ENCODE results near the gene CD28.

CD28 gene

GRCh38 chr2:203690117-203690431 lies 16.4 kb upstream of the CD28 start:
- TF ChIP-seq CTCF (IDR thresholded peaks at IDR 0.05; ENCODE audit: low read depth, low read length, missing control alignments), result no peak
- in situ Hi-C loops (cut with HindIII; ENCODE audit: low sequenced_read_pairs), result no loop called here
- no peak for DNase-seq (ENCODE audit: low read depth)
- no peak overlapping the region for H3K4me3 ChIP-seq (ENCODE audit: low read depth, low read length)

GRCh38 chr2:203690441-203691047 lies 15.9 kb upstream of the CD28 start:
- in situ Hi-C loops (cut with HindIII; ENCODE audit: low sequenced_read_pairs), result no loop called here
- DNase-seq (ENCODE audit: low read depth), result no peak
- TF ChIP-seq CTCF (IDR thresholded peaks at IDR 0.05; ENCODE audit: low read depth, low read length, missing control alignments), result no peak
- no peak overlapping the region for H3K4me3 ChIP-seq (ENCODE audit: low read depth, low read length)

GRCh38 chr2:203691149-203691548 lies 15.3 kb upstream of the CD28 start:
- in situ Hi-C loops (cut with HindIII; ENCODE audit: low sequenced_read_pairs), result no loop called here
- no peak overlapping the region for H3K4me3 ChIP-seq (ENCODE audit: low read depth, low read length)
- DNase-seq (ENCODE audit: low read depth), result no peak
- TF ChIP-seq CTCF (IDR thresholded peaks at IDR 0.05; ENCODE audit: low read depth, low read length, missing control alignments), result no peak

GRCh38 chr2:203692031-203692710 lies 14.3 kb upstream of the CD28 start:
- in situ Hi-C loops (cut with HindIII; ENCODE audit: low sequenced_read_pairs), result no loop called here

GRCh38 chr2:203693242-203693879 lies 13.1 kb upstream of the CD28 start:
- in situ Hi-C loops (cut with HindIII; ENCODE audit: low sequenced_read_pairs), result no loop called here

More at GRCh38 chr2:203692031-203692710, 14.3 kb upstream of the CD28 start:
- DNase-seq (ENCODE audit: low read depth), result no peak
- no peak for TF ChIP-seq CTCF (IDR thresholded peaks at IDR 0.05; ENCODE audit: low read depth, low read length, missing control alignments)
- no peak overlapping the region for H3K4me3 ChIP-seq (ENCODE audit: low read depth, low read length)

GRCh38 chr2:203694191-203694590 lies 12.2 kb upstream of the CD28 start:
- H3K4me3 ChIP-seq (ENCODE audit: low read depth, low read length), result no peak overlapping the region
- in situ Hi-C loops (cut with HindIII; ENCODE audit: low sequenced_read_pairs), result no loop called here
- TF ChIP-seq CTCF (IDR thresholded peaks at IDR 0.05; ENCODE audit: low read depth, low read length, missing control alignments), result no peak
- no peak for DNase-seq (ENCODE audit: low read depth)

More at GRCh38 chr2:203693242-203693879, 13.1 kb upstream of the CD28 start:
- no peak for TF ChIP-seq CTCF (IDR thresholded peaks at IDR 0.05; ENCODE audit: low read depth, low read length, missing control alignments)
- DNase-seq (ENCODE audit: low read depth), result no peak
- H3K4me3 ChIP-seq (ENCODE audit: low read depth, low read length), result no peak overlapping the region

Data from astrocyte of the cerebellum (primary cell).